Endothelial cell of umbilical vein (primary cell): ENCODE data around the gene NNT. TPM values are rescaled to one million over a fixed set of nuclear protein-coding genes. Genes with fewer than 3 reads are reported as not detected.

Experiments used
- BruUV-seq: library from RNA; stranded (reverse); fragments of 400-500 nt; replicated peaks from 2 replicates; lab custom pipeline; 2021; lab: Mats Ljungman, UMichigan
- CTCF ChIA-PET: fragments of 300-600, 350-600 bp; sonication (Branson Sonifier 250); formaldehyde crosslinking; loops from one replicate; lab custom pipeline; 2021; ENCODE audit warnings: antibody characterized with exemption, inconsistent platforms; lab: Charles Lee
- POLR2A ChIA-PET: fragments of 300-600, 350-600 bp; sonication (Branson Sonifier 250); formaldehyde crosslinking; loops from one replicate; lab custom pipeline; 2021; ENCODE audit warnings: antibody characterized with exemption, inconsistent platforms; lab: Charles Lee
- DNase-seq: peaks from one replicate; pipeline ENCODE4 v3.0.0-alpha.2; 2011; ENCODE audit warnings: low read depth, low spot score
- FAIRE-seq: peaks from 2 replicates; lab custom pipeline; 2011; peaks lifted over from hg19 to GRCh38; lab: Jason Lieb, UNC
- H2AFZ ChIP-seq: 2 replicates; pipeline ENCODE4 v1.6.0; 2012; ENCODE audit warnings: low read depth, low read length, control low read depth, inconsistent platforms
- H3K27ac ChIP-seq: 2 replicates; pipeline ENCODE4 v1.5.1; 2011; ENCODE audit warnings: low read depth, mild to moderate bottlenecking, control low read depth, low read length, moderate library complexity; ENCODE audit not compliant: insufficient read depth
- H3K27me3 ChIP-seq, 2 experiments: 2 replicates each; pipeline versions ENCODE4 v1.6.0 to v1.6.1; 2011; ENCODE audit warnings: low read length in 2 of 2, mixed read lengths in 1 of 2; ENCODE audit not compliant: control insufficient read depth in 2 of 2, insufficient read depth in 2 of 2
- H3K36me3 ChIP-seq, 2 experiments: 2 replicates in 1 of 2; 3 replicates in 1 of 2; pipeline ENCODE4 v1.5.1; 2011; ENCODE audit warnings: low read length in 2 of 2, mild to moderate bottlenecking in 1 of 2, moderate library complexity in 1 of 2; ENCODE audit not compliant: control insufficient read depth in 2 of 2, insufficient read depth in 2 of 2; ENCODE audit errors: extremely low read depth in 1 of 2
- H3K4me1 ChIP-seq: 3 replicates; pipeline ENCODE4 v1.5.1; 2011; ENCODE audit warnings: mild to moderate bottlenecking, low read length; ENCODE audit not compliant: control insufficient read depth, insufficient read depth; ENCODE audit errors: extremely low read depth
- H3K4me2 ChIP-seq: 2 replicates; pipeline ENCODE4 v1.6.1; 2011; ENCODE audit warnings: low read length, control low read depth, mixed read lengths; ENCODE audit not compliant: insufficient read depth
- H3K4me3 ChIP-seq, 3 experiments: fragments of 200-600 bp in 1 of 3; sonication (generic), shearing (Covaris generic) in 1 of 3; replicated peaks in 1 of 3; 2 replicates each; pipeline ENCODE4 v1.5.1; 2011 to 2016; ENCODE audit warnings: control low read depth in 3 of 3, low read length in 3 of 3, mild to moderate bottlenecking in 2 of 3, inconsistent platforms in 1 of 3, low read depth in 1 of 3, moderate library complexity in 1 of 3; ENCODE audit not compliant: insufficient read depth in 1 of 3
- H3K79me2 ChIP-seq: 2 replicates; pipeline ENCODE4 v1.6.0; 2012; ENCODE audit warnings: low read length, inconsistent platforms; ENCODE audit not compliant: control insufficient read depth, insufficient read depth
- H3K9ac ChIP-seq: replicated peaks from 2 replicates; pipeline ENCODE3; 2011; ENCODE audit warnings: low read length, control low read depth; ENCODE audit not compliant: insufficient read depth; ENCODE audit errors: extremely low read depth
- H3K9me1 ChIP-seq: replicated peaks from 3 replicates; pipeline ENCODE4 v1.6.0; 2011; ENCODE audit warnings: mild to moderate bottlenecking, low read length; ENCODE audit not compliant: control insufficient read depth, insufficient read depth; ENCODE audit errors: extremely low read depth
- H3K9me3 ChIP-seq: replicated peaks from 2 replicates; pipeline ENCODE4 v1.5.1; 2012; ENCODE audit warnings: low read length, inconsistent platforms; ENCODE audit not compliant: control insufficient read depth, insufficient read depth
- H4K20me1 ChIP-seq: replicated peaks from 2 replicates; pipeline ENCODE3; 2011; ENCODE audit warnings: mild to moderate bottlenecking, low read length; ENCODE audit not compliant: control insufficient read depth, insufficient read depth; ENCODE audit errors: extremely low read depth
- EZH2 ChIP-seq: IDR thresholded peaks from 2 replicates; pipeline ENCODE4 v1.6.1; 2012; ENCODE audit warnings: borderline replicate concordance, low read depth, mild to moderate bottlenecking, moderate library complexity, low read length, inconsistent platforms; ENCODE audit not compliant: severe bottlenecking
- FOS ChIP-seq: IDR thresholded peaks from 2 replicates; pipeline ENCODE4 v1.6.1; 2011; ENCODE audit warnings: mild to moderate bottlenecking, low read length, moderate library complexity, borderline replicate concordance; ENCODE audit not compliant: insufficient read depth
- GATA2 ChIP-seq: IDR thresholded peaks from 2 replicates; pipeline ENCODE4 v1.7.0; 2011; ENCODE audit warnings: low read depth, mild to moderate bottlenecking, moderate library complexity, mixed read lengths, low read length; ENCODE audit not compliant: insufficient read length, insufficient read depth
- MAX ChIP-seq: IDR thresholded peaks from 2 replicates; pipeline ENCODE4 v1.6.1; 2011; ENCODE audit not compliant: insufficient read depth, insufficient read length
- dilution Hi-C: fragments of 300-500 bp; cut with MboI; formaldehyde crosslinking; loops from one replicate; pipeline ENCODE4 v1.15.0; 2019; ENCODE audit warnings: low sequenced_read_pairs; ENCODE audit not compliant: extremely low pct_ligation_motif_present
- intact Hi-C: fragments of 100-400 bp; cut with micrococcal nuclease; formaldehyde crosslinking; loops from one replicate; pipeline ENCODE4 v1.10.0; 2022
- polyA plus RNA-seq, 4 experiments: library from polyadenylated mRNA; depleted of rRNA in 3 of 4; stranded (reverse) in 3 of 4; unstranded in 1 of 4; fragments of >200 nt; gene quantifications; 2 replicates each; pipeline versions ENCODE4 v1.2.1 to v1.2.3, GENCODE V29; 2011 to 2012; ENCODE audit warnings: missing spikeins in 1 of 4
- total RNA-seq: library from RNA; stranded (reverse); gene quantifications from 2 replicates; pipeline ENCODE4 v1.2.3, GENCODE V29; 2021
- TF ChIP-seq, protein P1 (sequence below), 2 donors: IDR thresholded peaks; 1 replicate in 1 of 2; 2 replicates in 1 of 2; pipeline ENCODE4 v1.5.1; 2011; ENCODE audit warnings: low read length in 2 of 2, mild to moderate bottlenecking in 2 of 2, moderate library complexity in 2 of 2, control low read depth in 1 of 2, inconsistent platforms in 1 of 2, low read depth in 1 of 2; ENCODE audit not compliant: insufficient read depth in 1 of 2; ENCODE audit errors: extremely low read depth in 1 of 2

The NNT gene
- total and polyA plus RNA-seq, 2 donors (not counting 3 experiments of a cell fraction or from before 2014, with no cell fraction given): 38.2 to 82.5 TPM

DNA sequence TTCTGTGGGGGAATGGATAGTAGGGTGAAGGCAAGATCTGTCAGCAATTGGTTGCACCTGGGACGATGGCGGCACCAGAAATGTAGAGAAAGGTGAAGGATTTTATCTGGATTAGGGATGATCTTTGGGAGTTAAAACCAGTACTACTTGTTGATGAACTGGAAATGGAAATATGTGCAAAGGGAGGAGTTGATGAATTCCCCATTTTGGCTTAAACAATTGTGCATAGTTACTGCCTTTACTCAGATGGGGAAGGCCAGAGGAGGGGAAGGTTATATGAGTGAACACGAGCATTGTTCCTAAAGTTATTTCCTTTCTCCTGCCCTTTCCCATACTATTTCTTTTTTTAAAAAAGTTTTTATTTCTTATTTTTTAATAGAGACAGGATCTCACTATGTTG, 19.1 kb downstream of the NNT start:
- TF ChIP-seq GATA2: no peak
- TF ChIP-seq MAX: no peak
- no peak for TF ChIP-seq FOS
- TF ChIP-seq, protein P1, sequence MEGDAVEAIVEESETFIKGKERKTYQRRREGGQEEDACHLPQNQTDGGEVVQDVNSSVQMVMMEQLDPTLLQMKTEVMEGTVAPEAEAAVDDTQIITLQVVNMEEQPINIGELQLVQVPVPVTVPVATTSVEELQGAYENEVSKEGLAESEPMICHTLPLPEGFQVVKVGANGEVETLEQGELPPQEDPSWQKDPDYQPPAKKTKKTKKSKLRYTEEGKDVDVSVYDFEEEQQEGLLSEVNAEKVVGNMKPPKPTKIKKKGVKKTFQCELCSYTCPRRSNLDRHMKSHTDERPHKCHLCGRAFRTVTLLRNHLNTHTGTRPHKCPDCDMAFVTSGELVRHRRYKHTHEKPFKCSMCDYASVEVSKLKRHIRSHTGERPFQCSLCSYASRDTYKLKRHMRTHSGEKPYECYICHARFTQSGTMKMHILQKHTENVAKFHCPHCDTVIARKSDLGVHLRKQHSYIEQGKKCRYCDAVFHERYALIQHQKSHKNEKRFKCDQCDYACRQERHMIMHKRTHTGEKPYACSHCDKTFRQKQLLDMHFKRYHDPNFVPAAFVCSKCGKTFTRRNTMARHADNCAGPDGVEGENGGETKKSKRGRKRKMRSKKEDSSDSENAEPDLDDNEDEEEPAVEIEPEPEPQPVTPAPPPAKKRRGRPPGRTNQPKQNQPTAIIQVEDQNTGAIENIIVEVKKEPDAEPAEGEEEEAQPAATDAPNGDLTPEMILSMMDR (IDR thresholded peaks at IDR 0.05; ENCODE audit: extremely low read depth in 1 of 2, insufficient read depth in 1 of 2, low read depth in 1 of 2, low read length in 2 of 2): no peak
- no peak for TF ChIP-seq EZH2
- Histone ChIP-seq H3K27ac (no peak overlapping the region), H3K9me3 (no peaks in the 10 kb centered on the region), H3K4me3 (no peak overlapping the region), H2AFZ (no peak overlapping the region), H3K9me1 (no peaks in the 10 kb centered on the region), H3K9ac (no peak overlapping the region), H3K36me3 (peaks cover 5 to 8% of the 10 kb centered on the region in 2 experiments), H3K4me1 (no peaks in the 10 kb centered on the region), H3K27me3 (no peaks in the 10 kb centered on the region), H3K4me2 (no peak overlapping the region), H3K79me2 (no peaks in the 10 kb centered on the region), H4K20me1 (no peaks in the 10 kb centered on the region)
- dilution Hi-C loops: no loop called here
- CTCF ChIA-PET: interaction anchor here (2.2 kb wide), 1 partner anchor 9 kb away, joined by 11 read pairs; no protein-coding TSS in a partner anchor
- FAIRE-seq (no peak), DNase-seq (no peak)
- BruUV-seq: no TSS peak
- intact Hi-C loops: no loop called here
- POLR2A ChIA-PET: no interaction called here
